NCI-H82 treated with DMSO at 0.1 percent for 48 hours (cell line): ENCODE measurements around the gene GRPEL2.
"Not testable (repeated sequence)": the region's sequence is repeated elsewhere in the genome, so short reads cannot be mapped to it uniquely, and the experiment has no call there.

ENCODE experiments used
- DNase-seq: peaks from one replicate; lab custom pipeline; 2025; ENCODE audit not compliant: unreplicated experiment; lab: John Stamatoyannopoulos, UW

Gene GRPEL2

DNA sequence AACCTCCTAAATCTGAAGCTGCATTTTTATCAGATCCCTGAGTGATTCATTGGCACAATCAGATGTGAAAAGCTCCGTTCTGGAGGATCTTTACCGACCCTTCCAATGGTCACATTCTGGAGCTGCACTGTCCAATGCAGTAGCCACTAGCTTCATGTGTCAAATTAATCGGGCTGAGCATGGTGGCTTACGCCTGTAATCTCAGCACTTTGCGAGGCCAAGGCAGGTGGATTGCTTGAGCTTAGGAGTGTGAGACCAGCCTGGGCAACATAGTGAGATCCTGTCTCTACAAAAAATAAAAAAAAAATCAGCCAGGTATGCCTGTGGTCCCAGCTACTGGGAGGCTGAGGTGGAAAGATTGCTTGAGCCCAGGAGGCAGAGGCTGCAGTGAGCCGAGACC lies 30.1 kb downstream of the GRPEL2 start:
- DNase-seq, result no peak

DNA sequence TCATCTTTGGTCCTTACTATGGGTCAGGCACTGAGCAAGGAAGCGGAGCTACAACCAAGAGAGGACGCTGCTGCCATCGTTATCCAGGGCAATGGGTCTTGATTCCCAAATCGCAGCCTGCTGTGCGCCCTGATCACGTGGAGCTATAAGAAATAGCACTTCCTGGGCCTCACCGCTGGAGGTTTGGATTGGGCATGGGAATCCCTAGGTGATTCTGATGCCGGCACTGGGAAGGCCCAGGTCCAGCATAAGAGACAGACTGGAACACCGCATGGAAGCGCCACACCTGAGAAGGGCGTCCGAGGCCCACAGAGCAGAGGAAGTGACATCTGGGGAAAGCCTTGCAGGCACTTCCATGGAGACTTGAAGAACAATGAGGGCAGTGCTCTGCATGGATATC lies 30.8 kb downstream of the GRPEL2 start:
- no peak for DNase-seq

DNA sequence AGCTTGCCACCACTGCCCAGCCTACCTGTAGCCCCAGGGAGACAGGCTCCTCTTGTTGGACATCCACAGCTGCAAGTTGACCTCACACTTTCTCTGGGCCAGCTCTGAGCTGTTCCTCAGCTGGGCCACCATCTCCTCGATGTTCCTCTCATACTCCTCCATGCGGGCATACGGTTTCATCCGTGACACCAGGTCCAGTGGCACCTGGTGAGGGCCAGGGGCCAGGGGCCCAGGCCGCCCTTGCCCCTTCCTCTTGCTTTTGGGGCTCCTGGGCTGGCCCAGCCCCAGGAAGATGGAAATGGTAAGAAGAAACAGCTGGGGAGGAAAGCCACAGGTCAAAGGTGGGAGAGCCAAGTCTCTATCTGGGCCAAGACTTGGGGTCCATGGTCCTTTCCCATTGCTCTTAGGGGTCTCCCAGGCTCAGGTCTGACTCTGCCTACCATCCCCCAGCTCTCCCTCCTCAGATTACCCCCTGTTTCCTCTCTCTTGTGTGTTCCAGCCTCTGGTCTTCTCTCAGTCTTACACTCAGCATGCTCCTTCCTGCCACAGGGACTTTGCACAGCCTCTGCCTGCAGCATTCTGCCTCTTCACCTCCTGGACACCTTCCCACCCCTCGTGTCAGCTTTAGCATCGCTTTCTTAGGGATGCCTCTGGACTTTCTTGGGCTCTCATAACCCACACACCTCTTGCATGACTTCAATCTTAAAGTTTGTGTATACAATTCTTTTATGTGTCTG lies 31.6 kb downstream of the GRPEL2 start:
- DNase-seq, result no peak

DNA sequence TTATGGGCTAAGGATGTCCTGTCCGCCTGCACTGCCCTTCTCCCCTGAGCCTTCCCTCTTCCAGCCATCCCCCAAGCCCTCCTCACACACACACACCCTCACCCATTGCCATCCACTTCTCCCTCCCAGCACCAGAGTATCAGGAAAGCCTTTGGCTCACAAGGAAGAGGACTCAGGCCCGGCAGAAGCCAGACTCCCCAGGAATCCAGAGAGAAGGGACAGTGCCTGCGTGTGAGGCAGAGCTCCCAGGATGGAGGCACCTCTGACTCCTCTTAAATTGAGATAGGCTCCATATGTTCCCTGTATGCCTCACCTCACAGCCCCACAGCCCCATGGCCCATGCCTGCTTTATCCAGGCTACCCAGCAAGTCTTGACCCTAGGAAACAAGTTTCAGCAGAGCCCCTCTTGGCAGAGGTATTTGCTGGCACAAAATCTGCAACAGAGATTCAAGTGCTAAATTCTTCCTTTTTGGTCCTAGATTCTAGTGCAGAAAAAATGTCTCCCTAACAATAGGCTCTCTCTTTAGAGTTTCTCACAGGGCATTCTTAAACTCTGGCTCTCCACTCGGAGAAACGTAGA lies 33.0 kb downstream of the GRPEL2 start:
- no peak for DNase-seq

DNA sequence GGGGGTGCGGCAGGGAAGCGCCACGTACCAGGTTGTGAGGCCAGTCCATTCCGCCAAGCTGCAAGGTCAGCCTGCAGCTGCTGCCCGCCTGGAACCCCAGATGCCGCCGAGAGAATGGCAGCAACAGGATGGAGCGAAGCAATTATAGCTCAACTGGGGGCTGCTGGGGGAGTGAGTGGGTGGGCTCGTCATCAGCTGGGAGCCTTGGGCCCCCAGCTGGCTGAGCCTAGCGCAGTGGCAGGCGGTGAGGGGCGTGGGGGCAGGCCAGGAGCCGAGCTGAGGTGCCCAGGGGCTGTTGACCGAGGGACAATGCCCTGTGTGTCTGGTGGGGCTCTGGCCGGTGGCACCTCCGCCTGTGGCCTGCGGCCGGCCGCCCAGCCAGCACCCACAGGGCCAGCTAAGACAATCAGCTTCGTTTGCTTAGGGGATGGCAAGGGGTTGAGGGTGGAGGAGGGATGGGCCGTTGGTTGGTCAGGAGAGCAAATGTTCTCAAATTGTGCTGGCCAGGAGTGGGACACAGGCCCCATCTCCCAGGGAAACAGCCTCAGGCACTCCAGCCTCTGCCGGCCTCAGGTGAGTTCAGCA lies 34.0 kb downstream of the GRPEL2 start, which contains the start of gene IL17B:
TSS of gene IL17B (minus strand) at position 116 of the 585 bp plus-strand sequence. CDS start at position 49, 67 bp downstream.
- DNase-seq, result no peak

DNA sequence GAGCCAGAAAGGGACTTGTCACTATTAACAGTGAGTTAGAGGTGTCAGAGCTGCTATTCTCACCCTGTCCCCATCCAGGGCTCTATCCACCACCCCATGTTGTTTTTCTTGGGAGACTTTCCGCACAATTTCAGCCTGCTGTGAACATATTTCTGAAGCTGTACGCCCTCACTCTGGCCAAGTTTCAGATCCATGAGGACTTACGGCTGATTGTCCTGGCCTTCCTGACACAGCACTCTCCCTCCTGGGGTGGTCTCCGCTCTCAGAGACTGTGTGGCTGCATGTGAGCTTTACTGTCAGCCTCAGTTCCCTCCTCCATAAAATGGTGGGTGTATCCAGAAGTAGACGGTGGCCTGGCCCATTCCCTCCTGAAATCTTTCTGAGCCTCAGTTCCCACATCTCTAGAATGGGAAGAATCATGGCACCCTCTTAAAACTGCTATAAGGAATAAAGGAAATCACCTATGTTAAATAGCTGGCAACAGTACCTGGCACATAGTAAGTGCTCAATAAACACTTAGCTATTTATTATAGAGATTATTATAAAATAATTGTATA lies 34.6 kb downstream of the GRPEL2 start:
- no peak for DNase-seq

DNA sequence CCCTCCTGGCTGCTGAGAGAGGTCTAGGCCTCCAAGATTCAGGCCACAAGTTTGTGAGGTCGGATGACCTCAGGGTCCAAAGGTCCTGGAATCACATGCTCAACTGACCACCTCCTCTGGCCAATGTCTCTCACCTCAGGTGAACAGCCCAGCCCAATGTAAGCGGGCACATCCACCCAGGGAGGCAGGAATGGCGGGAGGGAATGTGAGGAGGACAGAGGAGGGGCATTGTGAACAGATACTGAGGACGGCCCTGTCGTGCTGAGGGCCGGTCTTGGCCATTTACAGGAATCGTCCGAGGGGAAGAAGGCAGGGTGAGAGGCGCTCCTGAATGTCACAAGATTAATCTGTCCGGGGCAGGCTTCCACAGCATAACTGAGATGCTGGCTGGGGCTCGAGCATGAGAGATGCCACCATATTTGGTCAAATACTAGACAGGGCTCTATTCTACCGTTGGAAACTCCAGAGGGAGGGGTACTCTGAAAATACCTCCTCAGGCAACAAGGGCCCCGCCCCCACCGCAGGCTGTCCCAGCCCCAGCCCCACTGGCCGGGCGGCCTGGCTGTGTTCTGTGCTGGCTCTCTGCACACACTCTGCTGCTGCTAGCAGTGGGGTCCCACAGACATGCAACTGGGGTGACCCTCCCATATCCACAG lies 35.3 kb downstream of the GRPEL2 start:
- DNase-seq, result no peak

DNA sequence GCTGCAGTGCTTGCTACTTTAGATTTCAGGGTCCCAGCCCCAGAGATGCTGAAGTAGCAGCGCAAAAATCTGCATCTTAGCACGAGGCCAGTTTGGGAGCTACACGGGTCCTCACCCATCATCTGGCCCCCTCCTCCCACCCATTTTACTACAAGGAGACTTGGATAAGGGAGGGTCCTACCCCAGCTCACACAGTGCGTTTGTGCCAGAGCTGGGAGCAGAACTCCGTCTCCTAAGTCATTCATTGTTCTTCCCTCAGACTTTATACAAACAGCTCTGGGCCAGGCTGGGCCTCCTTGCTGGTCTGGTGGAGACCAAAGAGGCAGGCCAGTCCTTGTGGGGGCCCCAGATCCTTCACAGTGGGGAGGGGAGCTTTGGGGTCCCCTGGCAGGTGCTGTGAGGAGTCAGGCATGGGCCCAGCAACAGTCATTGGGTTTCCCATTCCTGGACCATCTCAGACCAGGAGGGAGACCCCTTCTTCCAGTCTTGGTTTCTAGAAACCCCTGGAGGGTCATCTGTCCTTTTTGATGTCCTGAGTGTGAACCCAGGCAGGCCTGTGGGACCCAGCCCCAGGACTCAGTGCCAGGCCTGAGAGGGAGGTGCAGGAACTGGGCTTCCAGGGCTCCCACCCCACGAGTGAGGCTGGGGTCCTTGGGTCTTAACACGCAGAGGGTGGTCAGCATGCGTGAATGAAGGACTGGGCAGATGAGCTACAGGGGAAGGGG lies 36.1 kb downstream of the GRPEL2 start:
- DNase-seq, result no peak

DNA sequence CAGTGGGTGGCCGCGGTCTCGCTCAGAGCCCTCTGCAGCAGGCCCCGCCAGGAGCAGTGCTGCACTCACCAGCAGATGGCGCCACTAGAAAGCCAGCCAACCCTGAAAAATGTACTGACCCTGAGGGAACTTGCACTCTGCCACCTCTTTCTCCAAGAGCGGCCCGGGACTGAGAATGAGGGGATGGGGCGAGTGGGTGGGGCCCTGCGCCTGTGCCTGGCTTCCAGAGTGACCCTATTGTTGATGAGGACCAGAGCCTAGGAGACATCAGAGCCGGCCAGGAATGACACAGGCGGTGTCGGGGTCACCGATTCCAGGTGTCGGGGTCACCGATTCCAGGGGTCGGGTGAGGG lies 36.7 kb downstream of the GRPEL2 start:
- peak; percentile 34 for DNase-seq

DNA sequence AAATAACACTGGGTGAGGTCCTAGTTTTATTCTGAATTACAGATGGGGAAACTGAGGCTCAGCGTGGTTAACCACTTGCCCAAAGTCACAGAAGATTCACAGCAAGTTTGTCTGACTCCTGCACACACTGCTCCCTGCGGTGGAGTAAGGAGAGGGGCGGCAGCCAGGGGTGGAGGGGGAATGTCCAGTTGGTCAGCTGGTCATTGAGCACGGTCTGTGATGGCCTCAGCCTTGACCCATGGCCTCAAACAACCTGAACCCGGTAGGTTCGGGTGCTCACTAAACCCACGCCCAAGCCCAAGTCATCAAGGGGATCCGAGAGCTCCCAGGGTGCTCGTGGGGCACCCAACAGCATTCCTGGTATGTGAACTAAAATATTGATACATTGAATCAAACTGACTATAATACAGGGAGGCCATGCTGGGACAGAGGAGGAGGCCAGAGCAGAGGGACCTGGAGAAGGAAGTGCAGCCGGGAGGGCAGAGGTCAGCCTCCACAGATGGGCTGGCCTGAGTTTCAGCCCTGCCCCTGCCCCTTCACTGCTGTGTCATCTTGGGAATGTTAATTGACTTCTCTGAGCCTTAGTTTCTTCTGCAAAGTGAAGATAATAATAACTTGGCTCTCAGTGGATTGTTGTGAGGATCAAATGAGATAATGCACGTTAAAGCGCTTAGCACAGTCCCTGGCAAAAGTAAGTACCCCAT lies 37.4 kb downstream of the GRPEL2 start:
- DNase-seq, result no peak

DNA sequence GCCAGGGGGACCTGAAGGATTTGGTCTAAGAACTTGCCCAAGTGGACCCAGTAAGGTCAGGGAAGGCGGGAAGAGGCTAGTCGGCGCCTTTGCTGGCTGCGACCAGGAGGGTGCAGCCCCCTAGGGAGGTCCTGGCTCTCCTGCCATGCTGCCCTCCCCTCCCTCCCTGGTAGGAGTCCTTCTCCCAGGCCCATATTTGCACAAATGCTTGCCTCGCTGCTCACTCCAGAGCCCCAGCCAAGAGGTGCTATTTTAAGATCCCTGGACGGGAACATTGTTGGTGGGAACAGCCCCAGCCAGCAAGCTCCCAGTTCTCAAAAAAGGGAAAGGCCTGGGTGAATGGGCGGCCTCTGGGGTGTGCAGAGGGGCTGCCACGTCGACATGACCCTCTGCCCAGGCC lies 38.1 kb downstream of the GRPEL2 start:
- DNase-seq, result no peak

DNA sequence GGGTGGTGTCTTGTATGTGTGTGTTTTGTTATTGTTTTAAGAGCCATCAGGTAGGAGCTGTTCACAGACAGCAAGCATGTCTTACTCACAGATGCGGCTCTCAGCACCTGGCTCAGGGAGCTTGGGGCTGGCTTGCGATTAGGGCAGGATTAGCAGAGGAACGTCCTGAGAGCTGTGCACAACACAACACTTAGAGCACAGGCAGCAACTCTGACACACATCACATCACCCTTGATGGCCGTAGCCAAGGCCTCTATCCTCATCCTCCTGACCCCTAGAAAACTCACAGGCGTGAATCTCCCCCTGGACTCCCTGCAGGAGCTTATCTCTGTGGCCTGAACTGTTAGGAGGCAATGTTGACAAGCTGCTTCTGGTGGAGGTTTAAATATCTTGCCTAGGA lies 40.9 kb downstream of the GRPEL2 start:
- peak; percentile 57 for DNase-seq

DNA sequence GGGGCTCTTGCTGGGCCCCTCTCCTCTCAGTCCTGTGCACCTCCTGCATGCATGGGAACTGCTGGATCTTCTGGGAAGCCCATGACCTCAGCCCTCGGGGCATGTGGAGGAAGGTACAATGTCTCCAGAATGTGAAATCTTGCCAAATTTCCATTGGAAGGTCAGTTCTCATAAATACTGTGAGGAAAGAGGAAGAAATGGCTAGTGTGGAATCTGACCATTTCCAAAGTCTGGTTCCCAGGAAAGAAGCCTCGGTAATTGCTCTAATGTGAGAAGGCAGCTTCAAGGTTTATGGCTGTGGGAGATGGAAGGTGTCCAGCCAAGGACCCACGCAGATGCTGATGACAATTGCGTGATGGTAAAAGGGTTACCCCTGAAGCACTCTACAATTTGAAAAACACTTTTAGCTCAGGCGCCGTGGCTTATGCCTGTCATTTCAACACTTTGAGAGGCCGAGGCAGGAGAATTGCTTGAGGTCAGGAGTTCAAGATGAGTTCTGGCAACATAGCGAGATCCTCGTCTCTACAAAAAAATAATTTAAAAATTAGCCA lies 41.9 kb downstream of the GRPEL2 start:
- DNase-seq, result no peak

DNA sequence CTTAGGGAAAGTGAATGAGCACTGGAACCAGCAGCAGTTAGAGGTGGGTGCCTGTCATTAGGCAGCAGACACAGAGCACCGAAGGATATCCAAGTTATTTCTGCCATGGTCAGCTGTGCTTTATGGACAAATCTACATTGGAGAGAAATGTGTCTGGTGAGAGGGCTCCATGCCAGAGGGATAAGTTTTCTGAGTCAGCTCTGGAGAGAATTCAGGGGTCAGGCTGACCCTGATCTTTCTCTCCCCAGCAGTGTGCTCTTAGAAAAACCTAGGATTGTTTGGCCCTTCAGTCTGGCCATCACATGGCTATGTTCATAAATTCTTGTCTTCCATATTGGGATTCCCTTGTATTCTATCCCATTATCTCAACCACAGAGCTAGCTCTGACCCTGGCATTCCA lies 42.7 kb downstream of the GRPEL2 start:
- no peak for DNase-seq

DNA sequence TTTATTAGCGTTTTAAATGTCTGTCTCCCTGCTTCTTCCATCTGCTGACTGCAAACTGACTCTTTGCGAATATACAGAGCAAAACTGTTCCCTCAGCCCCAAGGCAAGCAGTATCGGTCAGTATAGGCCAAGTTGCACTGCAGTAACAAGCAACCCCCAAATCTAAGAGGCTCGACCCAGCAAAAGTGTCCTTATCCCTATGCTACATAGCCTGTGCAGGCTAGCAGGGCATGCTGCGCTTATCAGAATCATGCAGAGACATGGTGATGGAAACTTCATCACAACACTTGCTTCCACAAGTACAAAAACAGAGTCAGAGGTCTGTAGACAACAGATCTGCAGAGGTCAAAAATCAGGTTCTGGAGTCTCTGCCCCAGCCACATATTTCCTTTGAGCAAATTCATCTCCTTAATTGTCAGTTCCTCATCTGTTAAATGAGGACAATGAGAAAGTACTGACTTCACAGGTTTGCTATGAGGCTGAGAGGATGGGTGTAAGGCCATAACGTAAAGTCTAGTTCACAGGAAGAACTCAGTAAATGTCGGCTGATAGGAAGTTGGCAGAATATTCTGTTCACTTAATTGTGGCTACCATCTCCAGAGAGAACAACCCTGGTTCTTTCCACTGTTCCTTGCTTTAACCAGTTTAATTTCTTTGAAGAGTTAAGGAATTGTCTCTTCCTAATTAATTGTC lies 43.3 kb downstream of the GRPEL2 start:
- no peak for DNase-seq

DNA sequence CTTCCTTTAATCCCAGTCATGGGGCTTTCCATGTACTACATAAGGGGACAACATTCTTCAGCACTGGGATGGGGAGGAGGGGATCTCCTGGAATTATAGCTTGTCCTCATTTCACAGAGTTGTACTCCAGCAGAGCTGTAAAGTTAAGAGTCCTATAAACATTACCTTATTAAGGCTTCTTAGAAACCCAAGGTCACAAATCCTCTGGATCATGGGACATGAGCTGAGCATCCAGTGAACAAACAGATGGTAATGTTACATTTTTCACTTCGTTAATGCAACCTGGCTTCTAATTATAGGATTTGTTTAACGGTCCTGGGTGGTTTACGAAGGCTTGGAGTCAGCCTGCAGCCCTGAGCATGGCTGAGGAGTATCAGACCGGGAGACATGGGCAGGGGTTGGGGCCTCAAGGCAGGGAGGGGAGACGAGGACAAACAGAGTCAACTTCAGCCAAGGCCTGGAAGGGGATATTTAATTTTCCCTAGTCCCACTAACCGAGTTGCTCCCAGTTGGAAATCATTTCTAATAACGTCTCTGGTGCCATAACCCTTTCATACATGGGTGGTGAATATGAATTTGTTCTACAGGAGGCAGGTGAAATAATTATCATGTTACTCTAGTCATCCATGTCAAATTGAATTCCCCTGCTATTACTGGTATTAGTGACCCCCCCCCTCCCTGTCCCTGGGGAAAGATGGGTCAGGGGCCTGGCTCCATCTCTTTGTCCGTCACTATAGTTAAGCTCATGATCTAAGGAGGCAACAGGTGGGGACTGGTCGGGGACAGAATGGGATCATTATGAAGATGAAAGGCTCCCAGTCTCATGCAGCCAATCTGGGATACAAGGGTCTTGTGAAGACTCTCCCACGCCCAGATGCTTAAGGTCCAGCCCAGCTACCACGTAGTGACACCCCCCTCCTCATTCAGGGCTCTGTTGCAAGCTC lies 44.5 kb downstream of the GRPEL2 start:
- DNase-seq, result peak; percentile 95

DNA sequence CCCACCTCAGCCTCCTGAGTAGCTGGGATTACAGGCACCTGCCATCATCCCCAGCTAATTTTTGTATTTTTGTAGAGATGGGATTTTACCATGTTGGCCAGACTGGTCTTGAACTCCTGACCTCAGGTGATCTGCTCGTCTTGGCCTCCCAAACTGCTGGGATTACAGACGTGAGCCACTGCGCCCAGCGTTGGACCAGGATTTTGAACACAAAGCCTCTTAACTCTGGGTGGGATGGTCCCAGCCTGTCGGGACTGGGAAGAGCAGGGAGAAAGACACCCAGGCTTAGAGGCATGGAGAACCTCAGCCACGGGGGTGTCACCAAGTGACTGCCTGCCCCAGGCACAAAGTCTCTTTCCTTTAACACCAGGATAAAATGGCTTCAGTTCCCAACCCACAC lies 45.8 kb downstream of the GRPEL2 start:
- DNase-seq, result not testable (repeated sequence)

DNA sequence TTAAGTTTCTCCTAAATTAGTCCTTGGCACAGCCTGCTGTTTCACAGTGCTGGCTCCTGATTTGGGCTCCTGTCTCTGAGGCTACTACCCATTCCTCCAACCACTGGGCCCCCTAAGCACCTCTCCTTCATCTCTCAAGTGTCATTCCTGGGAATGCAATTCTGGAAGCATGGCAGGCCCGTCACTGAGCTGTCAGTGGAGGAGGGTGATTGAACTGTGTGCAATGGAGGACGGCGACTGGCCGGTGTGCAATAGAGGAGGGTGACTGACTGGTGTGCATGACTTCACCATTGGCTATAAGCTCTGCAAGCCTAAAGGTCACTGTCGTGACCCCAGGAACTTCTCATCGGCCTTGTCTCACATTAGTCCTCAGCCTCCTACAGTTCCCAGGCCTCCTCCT lies 46.2 kb downstream of the GRPEL2 start:
- no peak for DNase-seq

DNA sequence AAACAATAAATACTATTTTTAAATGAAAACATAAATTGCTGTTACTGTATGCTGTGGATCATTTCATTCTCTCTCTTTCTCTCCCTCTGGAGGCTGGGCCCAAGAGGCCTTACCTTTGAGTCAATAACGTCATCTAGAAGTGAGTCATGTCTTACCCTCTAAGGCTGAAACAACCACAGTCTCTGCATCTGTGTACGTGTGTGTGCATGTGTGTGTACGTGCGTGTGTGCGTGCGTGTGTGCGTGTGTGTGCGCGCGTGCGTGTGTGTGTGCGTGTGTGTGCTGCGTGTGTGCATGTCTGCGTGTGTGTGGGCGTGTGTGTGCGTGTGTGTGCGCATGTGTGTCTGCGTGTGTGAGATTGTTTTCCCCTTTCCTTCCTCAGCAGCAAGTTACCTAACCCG lies 47.4 kb downstream of the GRPEL2 start:
- DNase-seq, result no peak
